Testis (tissue), 3 donors: ENCODE results near the gene MARK1. TPM values are rescaled to one million over a fixed set of nuclear protein-coding genes. Genes with fewer than 3 reads are reported as not detected.

Experiments used
- DNase-seq: peaks from one replicate; pipeline ENCODE4 v3.0.0-alpha.2; 2019
- H3K27ac ChIP-seq, 2 donors: fragments of 200-600 bp; sonication (generic); one replicate each; pipeline ENCODE4 v1.5.1; 2019
- H3K27me3 ChIP-seq: fragments of 200-600 bp; sonication (generic); one replicate; pipeline ENCODE4 v1.5.1; 2019
- H3K36me3 ChIP-seq: fragments of 200-600 bp; sonication (generic); one replicate; pipeline ENCODE4 v1.5.1; 2017; ENCODE audit warnings: low read depth; ENCODE audit errors: missing control alignments
- H3K4me1 ChIP-seq: fragments of 200-600 bp; sonication (generic); one replicate; pipeline ENCODE4 v1.5.1; 2019
- H3K4me3 ChIP-seq, 2 donors: fragments of 200-600 bp; sonication (generic); one replicate each; pipeline ENCODE4 v1.5.1; 2017 to 2019
- H3K9me3 ChIP-seq: fragments of 200-600 bp; sonication (generic); one replicate; pipeline ENCODE4 v1.5.1; 2017
- POLR2A ChIP-seq: fragments of 450-650 bp; IDR thresholded peaks from one replicate; pipeline ENCODE4 v1.6.1; 2017; ENCODE audit warnings: antibody characterized with exemption, mild to moderate bottlenecking, moderate library complexity
- WGBS, 2 donors: methylation state at CpG; one replicate each; pipeline ENCODE4 v1.1.5; 2018; 5-methylcytosine and 5-hydroxymethylcytosine counted together
- intact Hi-C: fragments of 100-400 bp; cut with DNase I; formaldehyde crosslinking; loops from one replicate; pipeline ENCODE4 v1.15.1; 2023; ENCODE audit warnings: low total_unique reads
- polyA plus RNA-seq: library from polyadenylated mRNA; stranded (reverse); fragments of 350-450 nt; fragmentation: Illumina TruSeq; extraction: RNeasy Lipid Tissue Mini Kit (QIAGEN cat#74804); gene quantifications from one replicate; pipeline ENCODE4 v1.2.3, GENCODE V29; 2014; ENCODE audit warnings: low read depth, low replicate concordance; ENCODE audit not compliant: insufficient read depth
- small RNA-seq, 2 donors: library from RNA; depleted of rRNA; stranded (forward); fragments of <200 nt; gene quantifications; one replicate each; pipeline ENCODE3, GENCODE V24; 2016
- total RNA-seq, 2 donors: library from RNA; depleted of rRNA; stranded (reverse); fragments of >200 nt; gene quantifications; one replicate each; pipeline ENCODE4 v1.2.3, GENCODE V29; 2016
- TF ChIP-seq, protein P1 (sequence below), 3 experiments: fragments of 450-650 bp in 2 of 3; fragments of 200-600 bp in 1 of 3; sonication (generic) in 1 of 3; IDR thresholded peaks; one replicate each; pipeline ENCODE4 v1.5.1; 2016 to 2019; ENCODE audit warnings: antibody characterized with exemption in 3 of 3, mild to moderate bottlenecking in 2 of 3, moderate library complexity in 1 of 3

The MARK1 gene
- total and polyA plus RNA-seq, 3 donors from 2014 or later, result 25.5 to 49.6 (median 31.2) TPM

DNA sequence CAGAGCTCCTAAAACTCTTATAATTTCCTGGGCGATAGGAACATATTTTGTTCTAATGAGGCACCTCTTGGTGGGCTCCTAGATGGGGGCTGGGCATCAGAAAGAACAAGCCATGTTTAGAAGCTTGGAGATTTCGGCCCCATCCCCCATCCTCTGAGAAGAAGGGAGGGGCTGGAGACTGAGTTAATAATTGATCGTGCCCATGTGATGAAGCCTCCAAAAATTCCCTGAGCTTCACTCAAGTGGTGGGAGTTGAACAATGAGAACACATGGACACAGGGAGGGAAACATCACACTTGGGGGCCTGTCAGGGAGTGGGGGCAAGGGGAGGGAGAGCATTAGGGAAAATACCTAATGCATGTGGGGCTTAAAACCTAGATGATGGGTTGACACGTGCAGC is 180.3 kb downstream of the MARK1 start:
- intact Hi-C loops, result no loop called here
- H3K9me3 ChIP-seq, result no peaks in the 10 kb centered on the region
- TF ChIP-seq, protein P1, sequence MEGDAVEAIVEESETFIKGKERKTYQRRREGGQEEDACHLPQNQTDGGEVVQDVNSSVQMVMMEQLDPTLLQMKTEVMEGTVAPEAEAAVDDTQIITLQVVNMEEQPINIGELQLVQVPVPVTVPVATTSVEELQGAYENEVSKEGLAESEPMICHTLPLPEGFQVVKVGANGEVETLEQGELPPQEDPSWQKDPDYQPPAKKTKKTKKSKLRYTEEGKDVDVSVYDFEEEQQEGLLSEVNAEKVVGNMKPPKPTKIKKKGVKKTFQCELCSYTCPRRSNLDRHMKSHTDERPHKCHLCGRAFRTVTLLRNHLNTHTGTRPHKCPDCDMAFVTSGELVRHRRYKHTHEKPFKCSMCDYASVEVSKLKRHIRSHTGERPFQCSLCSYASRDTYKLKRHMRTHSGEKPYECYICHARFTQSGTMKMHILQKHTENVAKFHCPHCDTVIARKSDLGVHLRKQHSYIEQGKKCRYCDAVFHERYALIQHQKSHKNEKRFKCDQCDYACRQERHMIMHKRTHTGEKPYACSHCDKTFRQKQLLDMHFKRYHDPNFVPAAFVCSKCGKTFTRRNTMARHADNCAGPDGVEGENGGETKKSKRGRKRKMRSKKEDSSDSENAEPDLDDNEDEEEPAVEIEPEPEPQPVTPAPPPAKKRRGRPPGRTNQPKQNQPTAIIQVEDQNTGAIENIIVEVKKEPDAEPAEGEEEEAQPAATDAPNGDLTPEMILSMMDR (IDR thresholded peaks at IDR 0.05), result no peak
- no peak for TF ChIP-seq POLR2A
- no peak overlapping the region for H3K27ac ChIP-seq
- DNase-seq, result no peak
- no peaks in the 10 kb centered on the region for H3K36me3 ChIP-seq
- no peak overlapping the region for H3K4me3 ChIP-seq
- WGBS, 2 donors, result 89 to 93% methylated on average over 4 of the region's 4 CpGs
- peaks cover 33% of the 10 kb centered on the region for H3K4me1 ChIP-seq
- H3K27me3 ChIP-seq, result no peaks in the 10 kb centered on the region

DNA sequence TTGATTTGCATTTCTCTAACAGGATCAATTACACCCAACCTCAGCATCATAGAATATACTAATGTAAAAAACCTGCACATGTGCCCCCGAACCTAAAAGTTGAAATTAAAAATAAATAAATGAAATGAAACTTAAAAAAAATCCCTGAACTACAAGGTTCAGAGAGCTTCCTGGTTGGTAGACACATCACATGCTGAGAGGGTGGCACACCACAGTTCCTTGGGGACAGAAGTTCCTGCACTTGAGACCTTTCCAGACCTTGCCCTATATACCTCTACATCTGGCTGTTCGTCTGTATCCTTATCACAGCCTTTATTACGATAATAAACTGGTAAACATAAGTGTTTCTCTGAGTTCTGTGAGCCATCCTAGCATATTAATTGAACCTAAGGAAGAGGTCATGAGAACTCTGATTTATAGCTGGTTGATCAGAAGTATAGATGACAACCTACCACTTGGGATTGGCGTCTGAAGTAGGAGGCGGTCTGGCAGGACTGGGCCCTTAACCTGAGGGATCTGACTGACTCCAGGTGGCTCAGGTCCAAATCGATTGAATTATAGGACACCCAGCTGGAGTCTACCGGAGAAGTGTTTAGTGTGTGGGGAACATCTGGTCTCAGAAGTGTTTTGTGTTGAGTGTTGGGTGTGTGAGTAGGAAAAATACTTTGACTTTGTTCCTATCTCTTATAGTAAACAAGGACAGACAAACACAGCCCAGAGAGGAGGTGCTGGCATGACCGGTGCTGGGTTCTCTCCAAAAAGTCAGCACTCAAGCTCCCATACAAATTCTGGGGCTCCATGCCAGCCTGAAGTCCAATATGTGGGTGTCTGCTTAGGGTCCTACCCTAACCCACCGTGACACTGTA is 181.2 kb downstream of the MARK1 start:
- no peak for DNase-seq
- intact Hi-C loops, result no loop called here
- H3K27ac ChIP-seq, result no peak overlapping the region
- H3K4me1 ChIP-seq, result peaks cover 33% of the 10 kb centered on the region
- 53 to 59% methylated on average over 8 to 9 of the region's 9 CpGs for WGBS, 2 donors
- no peaks in the 10 kb centered on the region for H3K9me3 ChIP-seq
- H3K4me3 ChIP-seq, result no peak overlapping the region
- H3K27me3 ChIP-seq, result no peaks in the 10 kb centered on the region
- H3K36me3 ChIP-seq, result no peaks in the 10 kb centered on the region
- TF ChIP-seq POLR2A, result no peak
- TF ChIP-seq, protein P1 (IDR thresholded peaks at IDR 0.05), result no peak

DNA sequence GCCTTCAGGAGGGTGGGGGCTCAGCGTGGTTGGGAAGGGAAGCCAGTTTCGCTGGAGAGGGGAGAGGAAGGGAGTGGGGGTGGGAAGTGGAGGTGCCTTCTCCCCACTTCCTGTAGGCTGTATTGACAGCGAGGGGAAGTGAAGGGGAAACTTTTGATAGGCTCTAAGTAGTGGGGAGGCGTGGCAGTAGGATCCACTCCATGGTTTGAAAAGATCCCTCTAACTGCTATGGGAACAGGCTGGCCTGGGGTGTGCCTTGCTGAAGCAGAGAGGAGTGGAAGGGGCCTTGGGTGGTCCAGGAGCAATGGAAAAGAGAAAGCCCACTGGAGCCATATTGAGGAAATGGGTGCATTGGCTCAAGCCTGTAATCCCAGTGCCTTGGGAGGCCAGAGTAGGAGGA is 182.4 kb downstream of the MARK1 start:
- Histone ChIP-seq H3K4me3 (no peak overlapping the region), H3K27me3 (no peaks in the 10 kb centered on the region), H3K4me1 (peaks cover 33% of the 10 kb centered on the region), H3K27ac (peak overlapping the region in 1 of 2 donors; percentile 30), H3K36me3 (no peaks in the 10 kb centered on the region), H3K9me3 (no peaks in the 10 kb centered on the region)
- DNase-seq, result no peak
- TF ChIP-seq, protein P1 (IDR thresholded peaks at IDR 0.05), result no peak
- no peak for TF ChIP-seq POLR2A
- 71 to 85% methylated on average over 4 of the region's 4 CpGs for WGBS, 2 donors
- intact Hi-C loops, result no loop called here

DNA sequence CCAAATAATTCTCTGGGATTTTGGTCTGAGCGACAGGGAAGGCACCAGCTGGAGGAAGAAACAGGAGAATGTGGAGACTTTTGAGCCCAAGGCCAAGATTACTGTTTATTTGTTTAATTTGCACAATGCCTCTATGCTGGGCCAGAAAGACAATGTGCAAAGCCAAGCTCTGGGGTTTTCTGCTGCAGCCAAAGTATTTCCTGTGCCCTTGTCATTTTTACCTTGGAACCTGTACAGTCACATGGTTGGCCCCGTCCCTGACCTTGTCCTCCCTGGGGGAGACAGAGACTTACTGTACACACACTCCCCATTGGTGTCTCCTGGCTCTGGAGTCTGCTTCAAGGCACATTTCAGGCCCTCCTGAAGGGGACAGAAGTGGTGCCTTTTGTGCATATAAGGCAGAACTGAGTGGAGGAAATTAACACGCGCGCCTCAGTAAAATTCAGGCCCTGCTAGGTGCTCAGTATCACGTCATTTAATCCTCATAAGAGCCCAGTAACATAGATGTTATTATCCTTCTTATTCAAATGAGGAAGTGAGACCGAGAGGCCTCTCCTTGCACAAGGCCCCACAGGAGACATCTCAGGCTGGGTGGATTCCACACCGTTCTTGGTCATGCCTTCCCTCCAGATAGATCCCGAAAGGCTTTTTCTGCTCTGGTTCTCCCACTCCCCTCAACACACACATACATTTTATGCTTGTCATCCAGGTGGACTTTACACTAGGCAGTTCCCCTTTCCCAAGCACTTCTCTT is 183.3 kb downstream of the MARK1 start:
- no peaks in the 10 kb centered on the region for H3K9me3 ChIP-seq
- H3K36me3 ChIP-seq, result no peaks in the 10 kb centered on the region
- peak overlapping the region in 1 of 2 donors; percentile 30 for H3K27ac ChIP-seq
- no peak overlapping the region for H3K4me3 ChIP-seq
- intact Hi-C loops, result no loop called here
- DNase-seq, result no peak
- TF ChIP-seq, protein P1 (IDR thresholded peaks at IDR 0.05), result no peak
- no peak for TF ChIP-seq POLR2A
- H3K4me1 ChIP-seq, result peaks cover 31% of the 10 kb centered on the region
- no peaks in the 10 kb centered on the region for H3K27me3 ChIP-seq
- WGBS, 2 donors, result 43 to 49% methylated on average over 9 of the region's 9 CpGs

Small RNA genes within 50 kb of the gene (small RNA-seq; reads per million reads assigned to genes)
- 0 reads per million in 2 donors for gene RN7SL464P

Other genes with a start within 250 kb of the MARK1 start
- gene C1orf115, start 162.2 kb downstream of the MARK1 start, total RNA-seq, result 10 to 100 TPM in 1 of 2 donors, 1 to 10 TPM in 1; 10.0 to 10.8 TPM
- 12.0 TPM for gene C1orf115, start 162.2 kb downstream of the MARK1 start, polyA plus RNA-seq
- 10 to 100 TPM; 56.7 to 58.7 TPM for gene MTARC2, start 220.2 kb downstream of the MARK1 start, total RNA-seq
- gene MTARC2, start 220.2 kb downstream of the MARK1 start, polyA plus RNA-seq, result 28.5 TPM